Transverse colon (tissue), 4 donors: ENCODE data around the gene TAPT1. TPM values are rescaled to one million over a fixed set of nuclear protein-coding genes. Genes with fewer than 3 reads are reported as not detected.

Experiments
- DNase-seq: peaks from one replicate; pipeline ENCODE4 v3.0.0-alpha.2; 2019
- H3K27ac ChIP-seq, 4 donors: fragments of 200-600 bp; sonication (generic); 2 replicates each; pipeline ENCODE4 v1.5.1; 2016 to 2018; ENCODE audit warnings: inconsistent platforms in 4 of 4
- H3K27me3 ChIP-seq: fragments of 200-600 bp; sonication (generic); 2 replicates; pipeline ENCODE4 v1.5.1; 2017; ENCODE audit warnings: inconsistent platforms
- H3K36me3 ChIP-seq, 4 donors: fragments of 200-600 bp; sonication (generic); 2 replicates each; pipeline ENCODE4 v1.5.1; 2017 to 2019; ENCODE audit warnings: inconsistent platforms in 4 of 4
- H3K4me1 ChIP-seq, 4 donors: fragments of 200-600 bp; sonication (generic); 2 replicates each; pipeline ENCODE4 v1.5.1; 2017 to 2020; ENCODE audit warnings: inconsistent platforms in 4 of 4
- H3K4me3 ChIP-seq, 4 donors: fragments of 200-600 bp; sonication (generic); 1 replicate in 1 of 4; 2 replicates in 3 of 4; pipeline versions ENCODE4 v1.5.1 to v1.6.1; 2017 to 2019; ENCODE audit warnings: inconsistent platforms in 4 of 4
- H3K9me3 ChIP-seq, 2 donors: fragments of 200-600 bp; sonication (generic); 2 replicates each; pipeline ENCODE4 v1.5.1; 2017 to 2019; ENCODE audit warnings: inconsistent platforms in 2 of 2
- EP300 ChIP-seq: sonication (generic); formaldehyde crosslinking; IDR thresholded peaks from one replicate; pipeline ENCODE4 v1.6.1; 2017; ENCODE audit warnings: antibody characterized with exemption, low read depth
- POLR2A ChIP-seq: fragments of 450-650 bp; IDR thresholded peaks from one replicate; pipeline ENCODE4 v1.6.1; 2016; ENCODE audit warnings: antibody characterized with exemption, mild to moderate bottlenecking, moderate library complexity
- POLR2AphosphoS5 ChIP-seq, 3 donors: sonication (generic); formaldehyde crosslinking; IDR thresholded peaks; one replicate each; pipeline ENCODE4 v1.6.1; 2016; ENCODE audit warnings: antibody characterized with exemption in 3 of 3
- WGBS, 2 donors: methylation state at CpG; one replicate each; pipeline ENCODE4 v1.1.5; 2018; ENCODE audit warnings: low coverage in 1 of 2; 5-methylcytosine and 5-hydroxymethylcytosine counted together
- in situ Hi-C, 4 donors: fragments of 200-750 bp; cut with MboI; loops; one replicate each; pipeline versions ENCODE4 v1.15.0 to v1.15.1; 2017; ENCODE audit warnings: low sequenced_read_pairs in 3 of 4, low pct_ligation_motif_present in 1 of 4, low pct_unique_long_range_greater_than_20kb in 1 of 4
- intact Hi-C: fragments of 100-400 bp; cut with DNase I; formaldehyde crosslinking; loops from one replicate; pipeline ENCODE4 v1.15.1; 2023; ENCODE audit warnings: low total_unique reads
- total RNA-seq, 4 donors: library from RNA; depleted of rRNA; stranded (reverse); fragments of >200 nt; gene quantifications; one replicate each; pipeline ENCODE4 v1.1.0, GENCODE V29; 2016
- TF ChIP-seq, protein P1 (sequence below), 5 experiments: fragments of 200-600 bp in 3 of 5; fragments of 450-650 bp in 2 of 5; sonication (generic) in 3 of 5; IDR thresholded peaks; 1 replicate in 2 of 5; 2 replicates in 3 of 5; pipeline ENCODE4 v1.5.1; 2016 to 2017; ENCODE audit warnings: antibody characterized with exemption in 5 of 5, inconsistent platforms in 3 of 5, mild to moderate bottlenecking in 2 of 5, moderate library complexity in 1 of 5

Gene TAPT1
- total RNA-seq, 4 donors from 2014 or later: 21.5 to 54.6 (median 29.8) TPM

DNA sequence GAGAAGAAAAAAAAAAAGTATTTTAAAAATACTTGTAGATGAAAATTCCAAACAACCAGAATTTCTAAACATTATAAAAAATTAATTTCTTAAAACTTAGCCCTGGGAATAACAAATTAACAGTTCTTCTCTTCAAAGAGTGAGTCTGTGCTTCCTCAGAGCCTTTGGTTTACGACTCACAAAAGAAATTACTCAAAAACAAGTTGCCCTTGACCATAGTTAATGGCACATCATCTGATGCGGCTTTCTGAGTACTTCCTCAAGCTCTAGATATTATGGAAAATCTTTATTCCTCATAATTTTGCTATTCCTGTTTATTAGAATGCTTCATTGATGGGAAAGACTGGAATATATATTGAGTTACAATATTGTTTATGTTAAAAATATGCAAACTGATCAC lies 23.7 kb downstream of the TAPT1 start:
- no peaks in the 10 kb centered on the region for H3K9me3 ChIP-seq
- intact Hi-C loops: loop anchor here (5.0 kb wide), 1 partner anchor 1515 kb away; no protein-coding TSS in a partner anchor

DNA sequence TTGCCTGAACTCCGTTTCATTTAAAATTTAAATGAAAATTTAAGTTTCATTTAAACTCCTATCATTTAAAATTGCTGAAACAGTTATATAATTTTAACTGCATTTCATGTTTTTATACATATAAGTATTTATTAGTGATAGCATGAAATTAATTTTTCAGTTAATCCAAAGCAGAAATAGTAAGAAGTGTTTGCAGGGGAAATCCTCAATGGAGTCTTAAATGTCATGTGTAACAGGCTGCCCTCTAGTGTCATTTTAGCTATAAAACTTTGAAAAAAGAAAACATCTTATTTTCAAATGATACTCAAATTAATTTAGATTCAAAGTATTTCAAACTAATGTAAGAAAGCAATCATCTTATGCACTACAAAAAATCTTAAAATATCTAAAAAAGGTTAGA lies 27.2 kb downstream of the TAPT1 start:
- Histone ChIP-seq H3K27ac (no peak overlapping the region), H3K9me3 (no peaks in the 10 kb centered on the region), H3K4me1 (peaks cover 2 to 34% (median 15%) of the 10 kb centered on the region in 4 donors), H3K36me3 (peaks cover 0 to 4% (median 0%) of the 10 kb centered on the region in 4 donors), H3K27me3 (no peaks in the 10 kb centered on the region), H3K4me3 (no peak overlapping the region)
- TF ChIP-seq, protein P1, sequence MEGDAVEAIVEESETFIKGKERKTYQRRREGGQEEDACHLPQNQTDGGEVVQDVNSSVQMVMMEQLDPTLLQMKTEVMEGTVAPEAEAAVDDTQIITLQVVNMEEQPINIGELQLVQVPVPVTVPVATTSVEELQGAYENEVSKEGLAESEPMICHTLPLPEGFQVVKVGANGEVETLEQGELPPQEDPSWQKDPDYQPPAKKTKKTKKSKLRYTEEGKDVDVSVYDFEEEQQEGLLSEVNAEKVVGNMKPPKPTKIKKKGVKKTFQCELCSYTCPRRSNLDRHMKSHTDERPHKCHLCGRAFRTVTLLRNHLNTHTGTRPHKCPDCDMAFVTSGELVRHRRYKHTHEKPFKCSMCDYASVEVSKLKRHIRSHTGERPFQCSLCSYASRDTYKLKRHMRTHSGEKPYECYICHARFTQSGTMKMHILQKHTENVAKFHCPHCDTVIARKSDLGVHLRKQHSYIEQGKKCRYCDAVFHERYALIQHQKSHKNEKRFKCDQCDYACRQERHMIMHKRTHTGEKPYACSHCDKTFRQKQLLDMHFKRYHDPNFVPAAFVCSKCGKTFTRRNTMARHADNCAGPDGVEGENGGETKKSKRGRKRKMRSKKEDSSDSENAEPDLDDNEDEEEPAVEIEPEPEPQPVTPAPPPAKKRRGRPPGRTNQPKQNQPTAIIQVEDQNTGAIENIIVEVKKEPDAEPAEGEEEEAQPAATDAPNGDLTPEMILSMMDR (IDR thresholded peaks at IDR 0.05): peak in 1 of 5 experiments; percentile 26
- TF ChIP-seq EP300 (no peak), POLR2A (no peak)
- 96 to 100% methylated on average over 1 of the region's 1 CpG for WGBS, 2 donors
- no peak for DNase-seq
- intact Hi-C loops: loop anchor here (5.0 kb wide), 1 partner anchor 177 kb away; no protein-coding TSS in a partner anchor
- in situ Hi-C loops: no loop called here

More for the DNA sequence above, 23.7 kb downstream of the TAPT1 start:
- Histone ChIP-seq H3K4me1 (peaks cover 0 to 21% (median 5%) of the 10 kb centered on the region in 4 donors), H3K27ac (no peak overlapping the region), H3K36me3 (peaks cover 0 to 4% (median 0%) of the 10 kb centered on the region in 4 donors), H3K4me3 (no peak overlapping the region), H3K27me3 (no peaks in the 10 kb centered on the region)
- DNase-seq: no peak
- 83 to 92% methylated on average over 2 of the region's 2 CpGs for WGBS, 2 donors
- in situ Hi-C loops: loop anchor here in 1 of 4 donors (25.0 kb wide), 1 partner anchor 165 kb away; no protein-coding TSS in a partner anchor
- TF ChIP-seq EP300 (no peak), POLR2A (no peak), POLR2AphosphoS5 (IDR thresholded peaks at IDR 0.05) (no peak)
- TF ChIP-seq, protein P1 (IDR thresholded peaks at IDR 0.05): no peak

DNA sequence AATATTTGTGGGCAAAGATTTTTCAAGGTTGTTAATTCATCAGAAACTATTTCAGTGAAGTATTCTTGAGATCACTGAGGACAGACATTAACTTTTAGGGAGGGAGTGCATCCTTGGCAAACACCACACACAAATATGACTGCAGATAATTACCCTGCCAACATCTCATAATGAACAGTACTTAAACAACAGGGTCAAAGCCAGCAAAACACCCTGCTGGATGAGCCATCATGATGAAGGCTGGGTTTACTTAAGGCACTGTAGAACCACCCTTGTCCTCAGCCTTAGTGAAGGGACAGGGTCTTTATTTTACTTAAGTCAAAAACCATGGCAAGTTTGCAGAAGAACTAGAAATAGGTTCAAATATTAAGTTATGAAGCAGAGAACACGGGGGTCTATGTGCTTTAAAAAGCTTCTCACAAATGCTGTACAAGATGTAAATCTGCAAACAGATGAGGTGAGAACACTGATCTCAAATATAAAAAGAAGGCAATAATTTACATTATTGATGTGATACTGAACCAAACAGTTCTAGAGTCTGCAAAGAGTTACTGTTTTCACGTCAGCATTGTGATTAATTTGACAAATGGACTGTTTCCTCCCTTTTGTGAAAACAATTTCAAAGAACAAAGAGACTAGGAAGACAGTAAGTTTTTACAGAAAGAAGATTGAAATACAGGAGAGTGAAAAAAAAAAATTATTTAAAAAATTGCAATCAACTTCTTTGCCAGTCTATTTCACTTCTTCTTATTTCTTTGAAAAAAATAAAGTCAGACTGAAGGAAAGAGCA lies 28.2 kb downstream of the TAPT1 start:
- peaks cover 2 to 40% (median 16%) of the 10 kb centered on the region in 4 donors for H3K4me1 ChIP-seq
- H3K27ac ChIP-seq: no peak overlapping the region
- H3K9me3 ChIP-seq: no peaks in the 10 kb centered on the region
- peaks cover 0 to 4% (median 0%) of the 10 kb centered on the region in 4 donors for H3K36me3 ChIP-seq
- no peak overlapping the region for H3K4me3 ChIP-seq
- no peaks in the 10 kb centered on the region for H3K27me3 ChIP-seq
- DNase-seq: no peak
- in situ Hi-C loops (no loop called here), intact Hi-C loops (loop anchor here (5.0 kb wide), 1 partner anchor 176 kb away; no protein-coding TSS in a partner anchor)
- WGBS, 2 donors: 89 to 91% methylated on average over 2 of the region's 2 CpGs
- TF ChIP-seq, protein P1 (IDR thresholded peaks at IDR 0.05): no peak
- TF ChIP-seq POLR2A (no peak), EP300 (no peak), POLR2AphosphoS5 (IDR thresholded peaks at IDR 0.05) (no peak)

DNA sequence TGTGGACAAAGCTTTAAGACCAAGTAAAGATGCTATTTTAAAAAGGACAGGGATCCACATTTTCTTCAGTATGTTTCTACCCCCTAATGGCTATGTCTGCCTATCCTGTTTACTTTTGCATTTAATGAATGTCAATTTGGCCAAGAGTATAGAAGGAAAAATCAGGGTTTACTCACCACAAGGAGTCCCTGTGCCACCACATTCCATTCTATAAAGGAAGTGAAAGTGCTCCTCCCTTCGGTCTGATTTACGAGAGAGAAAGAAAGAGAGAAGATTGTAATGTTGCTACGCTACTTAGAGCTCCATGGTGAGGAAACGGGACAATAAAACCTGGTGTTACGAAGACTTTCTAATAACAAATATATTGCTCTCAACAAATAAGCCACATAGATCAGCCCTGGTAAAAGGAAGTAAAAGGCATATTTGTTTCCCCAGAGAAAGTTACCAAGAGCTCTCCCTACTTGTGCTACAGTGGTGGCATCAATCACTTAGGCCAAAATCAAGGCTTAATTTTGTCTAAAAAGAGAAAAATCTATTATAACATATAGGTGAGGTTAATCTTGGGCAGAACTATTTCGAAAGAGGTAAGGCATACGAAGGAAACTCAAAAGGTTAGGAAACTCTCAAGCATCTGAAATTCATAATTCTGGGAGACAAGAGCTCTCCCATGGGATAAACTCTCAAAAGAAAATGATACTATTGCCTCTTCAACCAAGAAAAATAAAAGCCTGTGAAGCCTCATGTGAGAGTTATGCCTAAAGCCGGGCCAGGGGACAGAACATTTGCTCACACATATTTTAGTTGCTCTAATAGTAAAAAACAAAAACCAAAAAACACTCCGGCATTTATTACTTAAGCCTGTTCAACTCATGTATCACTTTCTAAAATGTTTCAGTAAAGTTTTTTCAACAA lies 29.5 kb downstream of the TAPT1 start:
- WGBS, 2 donors: 22 to 39% methylated on average over 7 to 9 of the region's 9 CpGs
- in situ Hi-C loops: no loop called here
- Histone ChIP-seq H3K4me1 (peaks cover 2 to 47% (median 16%) of the 10 kb centered on the region in 4 donors), H3K27ac (peak overlapping the region; percentile 52 to 79 (median 69)), H3K36me3 (peaks cover 0 to 4% (median 0%) of the 10 kb centered on the region in 4 donors), H3K9me3 (no peaks in the 10 kb centered on the region), H3K4me3 (peak overlapping the region in 1 of 4 donors; percentile 34), H3K27me3 (no peaks in the 10 kb centered on the region)
- DNase-seq: no peak
- TF ChIP-seq, protein P1 (IDR thresholded peaks at IDR 0.05): peak; percentile 38 to 73 (median 45)
- peak in 2 of 3 donors; percentile 38 to 46 for TF ChIP-seq POLR2AphosphoS5 (IDR thresholded peaks at IDR 0.05)
- no peak for TF ChIP-seq EP300
- TF ChIP-seq POLR2A: no peak
- intact Hi-C loops: loop anchor here (5.0 kb wide), 1 partner anchor 174 kb away; no protein-coding TSS in a partner anchor
